ENCODE data around the gene FCN1.

Gene FCN1

DNA sequence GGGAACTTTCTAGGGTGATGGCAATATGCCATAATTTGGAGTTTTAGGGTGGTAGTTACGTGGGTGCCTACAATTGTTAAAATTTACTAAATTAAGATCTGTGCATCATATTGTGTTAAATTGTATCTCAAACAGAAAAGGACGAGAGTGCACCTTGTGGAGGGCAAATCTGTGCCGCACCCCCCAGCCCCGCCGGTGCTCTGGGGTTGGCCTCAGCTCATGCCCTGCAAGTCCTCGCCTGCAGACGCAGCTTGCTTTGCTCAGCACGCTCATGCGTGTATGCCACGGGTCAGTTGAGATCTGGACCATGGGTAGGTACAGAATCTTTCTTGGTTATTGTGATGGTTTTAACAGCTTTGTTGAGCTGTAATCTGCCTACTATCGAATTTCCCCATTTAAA lies 33.7 kb upstream of the FCN1 start:
- no peak for DNase-seq (ENCODE audit: low read depth)

DNA sequence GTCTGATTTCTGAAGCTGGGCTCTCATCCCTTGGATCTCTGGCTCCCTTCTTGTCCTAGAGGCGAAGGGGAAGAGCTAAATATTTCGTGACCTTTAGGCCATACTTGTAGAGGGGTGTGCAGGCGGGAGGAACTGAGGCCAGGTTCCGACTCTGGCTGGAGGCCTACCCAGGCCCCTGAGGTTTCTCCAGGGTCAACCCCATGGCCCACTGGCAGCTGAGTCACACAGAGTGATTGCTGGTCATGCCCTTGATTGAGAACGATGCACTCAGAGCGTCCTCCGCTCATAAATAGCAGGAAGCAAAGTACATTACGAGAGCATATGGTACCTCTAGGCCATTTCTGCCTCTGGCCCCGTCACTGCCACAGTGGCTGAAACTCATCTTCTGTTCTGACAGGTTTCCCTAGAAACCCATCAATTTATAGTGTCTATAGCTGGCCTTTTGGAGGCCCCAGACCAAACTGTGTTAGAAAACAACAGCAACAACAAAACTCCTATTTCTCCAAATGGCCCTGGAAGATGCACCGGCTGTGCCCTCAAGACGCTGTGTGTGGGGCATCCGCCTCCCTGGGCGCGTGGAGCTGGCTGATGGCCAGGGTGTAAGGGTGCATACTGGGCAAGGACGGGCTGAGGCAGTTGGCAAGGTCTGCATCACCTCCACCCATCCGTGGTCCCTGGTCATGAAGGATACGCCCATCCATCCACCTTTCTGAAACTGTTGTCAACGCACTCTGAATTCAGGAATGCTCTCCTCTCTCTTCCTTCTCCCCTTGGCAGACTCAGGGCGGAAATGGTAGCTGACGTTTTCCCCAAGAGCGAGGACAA lies 32.9 kb upstream of the FCN1 start:
- DNase-seq (ENCODE audit: low read depth), result no peak

DNA sequence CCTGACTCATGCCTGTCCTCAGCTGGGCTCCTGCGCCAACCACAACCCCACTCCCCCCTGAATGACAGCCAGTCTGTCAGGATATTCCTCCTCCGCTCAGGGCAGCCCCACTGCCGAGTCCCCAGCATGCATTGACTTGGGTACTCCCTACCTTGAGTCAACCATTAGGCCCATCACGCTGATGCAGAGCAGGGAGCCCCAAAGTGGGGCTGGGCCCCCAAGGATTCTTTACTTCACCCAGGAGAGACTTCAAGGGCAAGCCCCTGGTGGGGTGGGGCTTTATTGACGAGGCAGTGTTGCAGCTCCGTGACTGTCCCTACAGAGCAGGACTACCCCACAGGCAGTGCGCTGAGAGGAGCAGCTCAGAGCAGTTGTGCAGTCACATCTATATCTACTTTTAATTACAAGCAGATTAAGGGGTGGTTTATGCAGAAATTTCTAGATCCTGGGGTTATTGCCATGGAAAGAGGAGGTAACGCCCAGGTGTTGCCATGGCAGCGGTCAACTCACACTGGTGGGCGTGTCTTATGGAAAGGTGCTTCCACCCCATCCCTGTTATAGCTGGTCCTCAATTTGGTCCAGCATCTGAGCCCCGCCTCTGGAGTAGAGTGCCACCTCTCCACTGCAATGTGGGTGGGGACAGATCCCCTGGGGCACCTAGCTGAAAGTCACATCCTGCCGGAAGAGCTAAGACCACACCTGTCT lies 32.1 kb upstream of the FCN1 start:
- no peak for DNase-seq (ENCODE audit: low read depth)

DNA sequence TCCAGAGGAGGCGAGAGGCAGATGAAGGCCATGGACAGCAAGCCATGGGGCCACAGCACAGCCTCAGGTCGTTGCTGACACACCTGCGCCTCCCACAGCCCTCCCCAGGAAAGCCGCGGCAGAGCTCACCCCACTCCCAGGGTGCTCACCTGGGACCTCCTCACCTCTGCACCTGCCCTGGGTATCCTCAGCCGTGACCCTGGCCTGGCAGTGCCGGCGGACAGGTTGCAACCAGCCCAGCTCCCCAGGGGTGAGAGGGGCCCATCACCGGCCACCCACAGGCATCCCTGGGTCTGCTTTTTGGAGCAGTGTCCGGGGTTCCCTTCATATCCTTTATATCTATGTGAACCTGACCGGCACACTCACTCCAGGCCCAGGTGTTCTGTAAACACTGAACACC lies 30.4 kb upstream of the FCN1 start:
- no peak for DNase-seq (ENCODE audit: low read depth)

DNA sequence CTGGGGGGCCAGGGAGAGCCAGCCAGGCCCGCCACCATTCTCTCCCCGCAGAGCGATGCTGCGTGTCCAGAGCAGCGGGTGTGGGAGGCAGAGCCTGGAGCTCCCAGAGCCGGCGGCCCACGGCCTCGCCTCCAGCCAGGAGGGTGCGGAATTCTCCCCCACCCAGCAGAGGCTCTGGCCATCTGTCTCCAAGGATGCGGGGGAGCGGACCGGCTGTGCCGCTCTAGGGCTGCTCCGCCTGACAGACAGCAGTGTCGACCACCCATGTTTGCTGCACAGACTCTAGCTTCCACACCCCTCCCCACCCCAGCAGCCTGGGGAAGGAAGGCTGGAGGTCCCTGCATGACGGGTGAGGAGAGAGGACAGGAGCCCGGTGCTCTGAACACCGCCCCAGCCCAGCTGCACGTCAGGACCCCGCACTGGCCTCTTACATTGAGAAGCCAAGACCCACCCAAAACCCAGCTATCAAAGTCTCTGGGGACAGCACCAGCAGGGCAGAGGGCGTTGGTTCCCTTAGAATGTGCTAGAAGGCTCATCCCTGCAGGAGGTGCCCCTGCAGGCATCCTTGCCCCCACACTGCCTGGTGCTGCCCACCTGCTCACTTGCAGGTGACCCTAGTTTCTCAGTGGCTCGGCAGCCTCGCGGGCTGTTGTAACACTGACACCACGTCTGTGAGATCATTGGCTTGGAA lies 29.7 kb upstream of the FCN1 start:
- no peak for DNase-seq (ENCODE audit: low read depth)

DNA sequence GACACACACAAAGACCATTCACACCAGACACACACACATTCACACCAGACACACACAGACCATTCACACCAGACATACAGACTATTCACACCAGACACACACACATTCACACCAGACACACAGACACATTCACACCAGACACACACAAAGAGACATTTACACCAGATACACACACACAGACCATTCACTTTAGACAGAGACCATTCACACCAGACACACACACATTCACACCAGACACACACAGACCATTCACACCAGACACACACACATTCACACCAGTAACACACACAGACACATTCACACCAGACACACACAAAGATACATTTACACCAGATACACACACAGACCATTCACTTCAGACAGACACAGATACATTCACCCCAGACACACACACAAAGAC lies 29.0 kb upstream of the FCN1 start:
- no peak for DNase-seq (ENCODE audit: low read depth)

DNA sequence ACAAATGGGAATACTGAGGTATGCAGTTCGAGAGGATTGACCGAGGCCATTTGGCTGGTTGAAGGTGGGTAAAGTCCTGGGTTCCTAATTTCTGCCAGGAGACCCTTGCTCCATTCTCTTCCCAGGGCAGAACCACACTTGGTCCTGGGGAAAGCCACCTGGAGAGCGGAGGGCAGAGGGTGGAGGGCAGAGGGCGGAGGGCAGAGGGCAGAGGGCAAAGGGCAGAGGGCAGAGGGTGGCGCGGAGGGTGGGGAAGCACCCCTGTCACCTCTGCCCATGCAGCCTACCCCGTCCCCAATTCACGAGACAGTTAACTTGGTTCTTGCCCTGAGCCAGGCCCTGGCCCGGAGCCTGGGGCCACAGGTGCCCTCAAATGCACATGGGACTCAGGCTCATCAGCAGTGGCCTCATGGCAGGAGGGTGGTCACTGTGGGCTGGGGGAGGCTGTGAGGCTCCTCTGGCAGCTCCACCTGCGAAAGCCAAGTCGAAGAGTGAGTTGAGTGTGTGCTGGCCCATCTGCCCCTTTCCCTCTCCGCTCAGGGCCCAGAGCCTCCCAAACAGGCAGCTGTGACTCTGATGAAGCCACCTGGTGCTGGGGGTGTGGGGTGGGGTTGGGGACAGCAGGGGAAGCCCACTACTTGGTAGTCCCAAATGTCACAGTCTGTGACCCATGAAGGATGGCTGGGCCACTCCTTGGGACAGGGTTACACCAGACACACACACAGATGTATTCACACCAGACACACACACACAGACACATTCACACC lies 28.0 kb upstream of the FCN1 start:
- DNase-seq (ENCODE audit: low read depth), result no peak

DNA sequence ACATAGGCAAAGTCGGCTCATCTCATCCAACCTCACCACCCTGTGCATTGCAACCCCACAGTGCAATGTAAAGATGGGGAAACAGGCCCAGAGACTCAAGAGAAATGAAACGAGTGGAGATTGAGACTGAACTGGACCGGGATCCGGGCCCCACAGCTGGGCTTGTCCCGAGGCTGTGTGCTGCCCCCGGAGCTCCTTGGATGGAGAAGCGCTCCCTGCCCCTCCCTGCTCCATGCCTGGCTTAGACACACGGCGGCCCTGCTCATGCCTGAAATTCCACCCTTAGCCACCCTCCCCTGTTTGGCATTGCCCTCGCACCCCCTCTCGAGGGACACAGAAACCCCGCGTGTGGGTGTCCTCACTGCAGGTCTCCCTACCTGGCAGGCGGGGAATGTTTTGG lies 27.2 kb upstream of the FCN1 start:
- DNase-seq (ENCODE audit: low read depth), result no peak

DNA sequence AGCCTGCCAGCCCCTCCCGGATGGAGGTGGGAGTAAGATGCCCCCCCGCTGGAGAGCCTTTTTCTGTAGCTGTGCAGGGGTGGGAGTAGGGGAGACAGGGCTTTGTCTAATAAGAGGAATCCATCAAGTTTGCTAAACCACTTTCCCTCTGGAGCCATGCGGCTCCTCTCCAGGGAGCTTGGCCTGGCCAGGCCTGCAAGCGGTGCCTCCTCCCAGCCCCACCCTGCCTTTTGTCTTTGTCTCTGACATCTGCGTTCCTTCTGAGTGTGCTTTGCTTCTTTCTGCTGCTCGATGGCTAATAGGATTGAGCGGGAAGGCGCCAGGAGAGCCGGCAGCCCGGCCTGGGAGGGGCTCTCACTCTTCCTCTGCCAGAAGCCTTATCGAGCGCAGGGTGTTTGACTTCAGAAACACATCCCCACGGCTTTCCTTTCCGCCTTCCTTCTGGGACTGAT lies 26.7 kb upstream of the FCN1 start:
- no peak for DNase-seq (ENCODE audit: low read depth)

DNA sequence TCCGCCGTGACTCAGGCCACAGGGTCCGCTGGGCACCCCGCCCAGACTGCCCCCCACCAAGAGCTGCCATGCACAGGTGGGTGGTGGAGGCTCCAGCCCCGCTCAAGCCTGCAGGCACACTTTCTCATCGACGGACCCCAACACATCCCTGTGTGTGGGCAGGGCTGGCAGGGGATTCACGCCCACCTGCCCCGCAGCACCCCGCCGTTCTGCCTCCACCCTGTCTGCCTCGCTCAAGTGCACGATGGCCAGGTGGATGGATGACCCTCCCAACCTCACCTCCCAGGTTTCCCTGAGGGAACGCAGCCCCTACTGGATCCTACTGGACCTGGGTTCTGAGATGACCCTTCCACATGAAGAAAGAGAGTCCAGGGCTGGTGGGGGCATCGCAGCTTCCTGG lies 26.1 kb upstream of the FCN1 start:
- DNase-seq (ENCODE audit: low read depth), result no peak

DNA sequence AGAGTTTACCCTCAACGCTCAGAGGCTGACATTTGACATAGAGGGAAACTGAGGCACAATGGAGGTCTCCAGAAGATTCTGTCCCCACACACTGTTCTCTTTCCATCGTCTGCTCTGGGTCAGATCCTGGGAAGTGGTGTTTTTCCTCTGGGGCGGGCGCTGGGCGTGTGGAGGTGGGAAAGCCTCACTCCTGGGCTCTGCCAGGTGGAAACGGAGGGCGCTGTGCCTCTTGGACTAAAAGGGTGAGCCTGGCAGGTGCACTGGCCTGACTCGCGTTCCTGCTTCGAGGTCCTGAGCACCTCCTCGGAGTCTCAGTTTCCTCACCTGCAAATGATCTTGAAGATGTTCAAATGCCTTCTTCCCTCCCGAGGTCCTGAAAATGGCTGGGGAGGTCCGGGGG lies 25.7 kb upstream of the FCN1 start:
- DNase-seq (ENCODE audit: low read depth), result no peak

DNA sequence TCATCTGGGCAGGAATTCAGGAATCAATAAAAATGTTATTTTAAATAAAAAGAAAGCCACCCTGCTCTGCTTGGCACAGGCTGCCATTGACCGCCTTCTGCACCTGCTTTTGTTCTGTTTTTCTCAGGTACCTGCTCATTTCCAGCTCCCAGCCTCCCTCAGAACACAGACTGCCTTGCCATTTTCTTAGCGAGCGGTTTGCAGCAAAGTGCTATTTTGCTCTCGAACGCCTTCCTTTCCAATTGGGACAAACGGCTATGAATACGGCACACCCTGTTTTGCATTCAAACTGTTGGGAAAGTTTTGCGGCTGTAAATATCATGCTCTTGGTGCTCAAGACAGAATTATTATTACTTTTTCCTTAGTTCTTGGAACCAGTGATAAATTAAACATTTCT lies 25.1 kb upstream of the FCN1 start:
- DNase-seq (ENCODE audit: low read depth), result no peak

DNA sequence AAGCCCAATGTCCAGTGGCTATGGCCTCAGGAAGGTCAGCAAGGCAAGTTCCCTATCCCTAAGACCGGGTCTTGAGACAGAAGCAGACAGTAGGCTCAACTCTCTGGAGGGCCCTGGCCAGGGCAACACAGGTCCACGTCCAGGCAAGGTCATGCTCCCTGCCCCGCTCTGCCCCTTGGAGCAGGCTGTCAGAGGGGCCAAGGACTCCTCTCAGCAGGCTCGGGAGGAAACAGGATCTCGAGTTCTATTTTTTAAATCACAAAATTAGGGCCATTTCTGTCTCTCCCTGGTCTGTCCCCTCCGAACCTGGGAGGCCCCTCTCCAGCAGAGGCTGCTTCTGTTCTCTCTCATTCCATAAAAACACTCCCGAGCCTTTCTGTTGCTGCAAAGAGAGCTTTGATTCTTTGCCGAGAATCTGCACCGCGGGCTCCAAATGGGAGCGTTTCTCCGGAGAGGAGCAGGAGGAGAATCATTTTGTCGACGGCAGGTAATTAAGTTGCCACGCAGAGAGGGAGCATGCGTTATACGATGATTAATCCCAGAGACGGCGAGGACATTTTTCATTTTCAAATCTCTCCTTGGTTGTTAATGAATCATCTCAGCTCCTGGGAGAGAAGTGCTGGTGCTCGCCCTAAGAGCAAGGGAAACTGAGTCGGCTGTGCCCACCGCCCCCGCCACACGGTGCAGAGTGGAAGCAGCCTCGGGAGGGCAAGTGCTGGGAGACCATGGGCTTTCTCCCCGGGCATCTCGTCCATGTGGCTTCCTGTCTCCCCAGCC lies 24.5 kb upstream of the FCN1 start:
- no peak for DNase-seq (ENCODE audit: low read depth)

DNA sequence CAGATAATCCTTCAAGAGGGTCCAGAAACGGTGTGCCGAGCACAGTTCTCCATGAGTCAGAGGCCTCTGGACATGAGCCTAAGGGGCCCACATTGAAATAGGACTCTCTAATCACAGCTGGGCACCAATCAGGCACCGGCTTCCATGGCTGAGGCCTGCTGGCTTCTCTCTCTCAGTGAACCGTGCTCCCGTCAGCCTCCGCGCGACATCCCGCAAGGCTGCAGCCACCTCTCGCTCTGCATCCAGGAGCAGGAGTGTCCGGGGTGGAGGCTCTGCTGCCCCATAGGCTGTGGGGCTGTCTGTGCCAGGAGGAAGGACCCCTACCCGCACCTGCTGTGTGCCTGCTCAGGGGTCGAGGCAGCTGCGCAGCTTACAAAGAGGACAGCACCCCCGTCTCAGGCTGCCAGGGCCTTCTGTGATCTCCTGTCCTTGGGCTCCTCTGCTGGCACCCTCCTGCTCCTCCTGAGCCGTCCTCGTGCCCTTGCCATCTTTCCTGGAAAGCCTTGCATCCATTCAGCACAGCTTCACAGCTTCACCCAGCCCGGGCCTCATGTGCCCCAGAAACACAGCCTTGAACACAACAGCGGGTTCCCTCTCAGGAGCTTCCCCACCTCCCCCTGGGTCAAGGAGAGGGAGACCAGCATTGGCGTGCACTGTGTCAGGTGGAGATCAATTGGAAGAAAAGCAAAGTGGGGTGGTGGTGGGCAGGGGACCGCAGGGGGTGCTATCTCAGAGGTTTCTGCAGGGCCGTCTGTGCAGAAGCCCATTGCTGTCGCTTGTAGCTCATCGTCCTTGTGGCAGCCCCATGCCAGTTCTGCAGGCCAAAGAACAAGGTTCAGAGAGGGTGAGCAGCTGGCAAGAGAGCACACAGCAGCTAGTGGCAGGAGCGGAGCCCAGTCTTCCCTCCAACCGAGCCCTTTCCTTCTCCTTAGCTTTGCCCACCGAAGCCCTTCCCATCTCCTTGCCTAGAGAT lies 22.8 kb upstream of the FCN1 start:
- DNase-seq (ENCODE audit: low read depth), result no peak

DNA sequence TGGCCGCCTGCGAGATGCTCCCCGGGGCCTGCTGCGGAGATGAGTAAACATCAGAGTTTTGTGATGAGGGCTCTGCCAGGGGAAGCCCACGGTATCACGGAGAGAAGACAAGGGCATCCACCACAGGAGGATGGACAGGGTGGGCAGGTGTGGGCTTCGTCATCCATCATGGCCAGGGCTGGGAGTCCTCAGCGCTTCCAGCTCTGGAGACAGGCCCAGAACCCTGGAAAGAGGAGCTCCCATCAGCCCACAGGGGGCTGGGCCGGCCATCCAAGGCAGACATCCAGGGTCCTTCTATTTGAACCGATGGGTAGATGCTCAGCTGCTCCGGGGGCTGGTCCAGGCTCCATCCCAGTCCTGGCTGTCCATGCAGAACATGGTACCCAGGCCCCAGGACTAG lies 22.1 kb upstream of the FCN1 start:
- no peak for DNase-seq (ENCODE audit: low read depth)

DNA sequence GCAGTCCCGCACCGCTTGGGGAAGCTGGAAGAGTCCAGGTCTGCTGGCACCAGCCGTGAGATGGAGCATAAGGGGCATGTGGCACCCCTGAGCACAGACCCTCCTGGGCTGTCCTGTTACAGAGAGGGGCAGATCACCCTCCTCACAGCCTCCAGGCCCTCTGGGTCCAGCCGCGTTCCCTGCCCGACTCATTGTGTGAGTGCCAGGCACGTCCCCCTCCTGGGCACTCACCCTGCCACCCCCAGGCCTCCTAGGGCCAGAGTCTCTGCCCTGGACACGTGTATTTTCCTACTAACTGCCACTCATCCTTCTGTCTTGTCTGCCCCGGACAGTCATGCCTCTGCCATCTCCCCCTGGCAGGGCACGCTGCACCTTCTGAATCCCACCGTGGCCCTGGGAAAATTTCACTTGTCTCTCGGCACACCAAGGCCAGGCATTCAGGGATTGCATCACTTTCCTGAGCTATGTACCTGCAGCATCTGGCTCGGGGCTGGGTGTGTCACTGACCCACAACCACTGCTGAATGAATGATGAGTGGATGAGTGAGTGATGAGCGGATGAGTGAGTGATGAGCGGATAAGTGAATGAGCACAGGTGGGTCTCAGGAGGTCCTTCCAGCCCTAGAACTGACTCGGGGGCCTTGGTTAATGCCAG lies 21.5 kb upstream of the FCN1 start:
- no peak for DNase-seq (ENCODE audit: low read depth)

DNA sequence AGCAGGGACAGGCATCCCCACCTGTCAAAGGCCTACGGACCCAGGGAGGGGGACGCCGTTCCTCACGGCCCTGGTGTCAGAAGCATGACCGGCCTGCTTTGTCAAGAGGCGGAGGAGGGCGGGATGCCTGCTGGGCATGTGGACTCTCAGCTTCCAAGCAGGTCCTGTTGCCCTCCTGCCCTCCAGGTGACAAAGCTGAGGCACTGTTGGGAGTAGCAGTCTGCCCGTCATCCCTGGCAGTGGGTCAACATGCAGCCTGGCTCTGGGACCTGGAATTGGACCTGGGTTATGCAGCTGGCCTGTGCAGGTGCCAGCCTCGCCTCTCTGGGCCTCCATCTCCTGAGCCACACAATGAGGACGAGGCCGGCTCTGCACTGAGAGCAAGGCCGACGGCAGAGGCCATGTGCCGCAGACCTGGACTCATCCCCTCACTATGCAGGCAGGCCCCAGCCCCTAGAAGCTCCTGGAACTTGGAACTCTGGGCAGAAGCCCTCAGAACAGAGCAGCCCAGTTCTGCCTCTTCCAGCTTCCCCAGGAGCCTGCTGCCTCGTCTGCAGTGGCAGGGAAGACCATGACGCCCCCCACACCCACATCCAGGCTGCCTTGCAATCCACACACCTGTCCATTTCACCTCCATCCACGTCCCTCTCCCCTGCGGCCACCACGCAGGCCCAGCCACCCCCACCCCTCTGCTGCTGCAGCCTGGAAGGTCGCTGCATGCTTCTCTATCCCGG lies 20.8 kb upstream of the FCN1 start:
- DNase-seq (ENCODE audit: low read depth), result no peak

DNA sequence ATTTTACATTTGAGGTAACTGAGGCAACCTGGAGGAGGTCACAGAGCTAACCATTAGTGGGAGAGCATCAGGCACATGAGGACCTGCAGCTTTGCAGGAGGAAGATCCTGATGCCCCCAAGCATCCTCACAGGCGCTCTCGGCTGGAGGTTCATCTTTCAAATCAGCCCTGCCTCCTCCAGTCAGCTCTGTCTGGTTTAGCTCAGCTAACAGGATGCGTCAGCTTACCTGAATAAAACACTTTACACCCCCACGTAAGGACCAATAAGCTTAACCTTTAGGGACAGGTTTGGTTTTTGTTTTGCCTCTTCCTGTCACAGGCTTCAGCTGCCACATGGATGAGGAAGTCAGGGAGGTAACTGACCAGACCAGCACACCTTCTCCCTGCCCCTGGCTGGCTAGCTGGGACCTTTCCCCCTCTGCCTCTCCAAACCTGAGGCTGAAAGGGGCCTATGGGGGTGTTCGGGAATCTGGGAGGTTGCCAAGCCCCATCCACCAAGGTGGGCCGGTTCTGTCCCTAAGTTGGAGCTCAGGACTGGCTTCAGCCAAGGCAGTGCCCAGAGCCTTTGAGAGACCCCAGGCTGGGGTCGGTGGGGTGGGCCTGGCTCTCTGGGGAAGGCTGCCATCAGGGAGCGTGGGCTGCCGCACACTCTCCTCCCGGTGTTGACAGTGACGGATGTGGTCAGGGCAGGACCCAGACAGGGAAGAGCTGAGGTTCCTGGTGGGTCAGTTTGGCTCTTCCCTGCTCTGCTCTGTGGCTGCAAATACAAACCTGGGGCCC lies 20.0 kb upstream of the FCN1 start:
- no peak for DNase-seq (ENCODE audit: low read depth)

Data from stimulated activated CD8-positive, alpha-beta memory T cell treated with anti-CD3 and anti-CD28 coated beads, Interleukin-4, amount 100 ng/mL, for 24 hours (primary cell).